Bone marrow (tissue), 2 donors: ENCODE results near the gene ADGRG3.

ENCODE experiments used
- DNase-seq, 2 donors: peaks; one replicate each; lab custom pipeline; 2025; lab: John Stamatoyannopoulos, UW

Gene ADGRG3

DNA sequence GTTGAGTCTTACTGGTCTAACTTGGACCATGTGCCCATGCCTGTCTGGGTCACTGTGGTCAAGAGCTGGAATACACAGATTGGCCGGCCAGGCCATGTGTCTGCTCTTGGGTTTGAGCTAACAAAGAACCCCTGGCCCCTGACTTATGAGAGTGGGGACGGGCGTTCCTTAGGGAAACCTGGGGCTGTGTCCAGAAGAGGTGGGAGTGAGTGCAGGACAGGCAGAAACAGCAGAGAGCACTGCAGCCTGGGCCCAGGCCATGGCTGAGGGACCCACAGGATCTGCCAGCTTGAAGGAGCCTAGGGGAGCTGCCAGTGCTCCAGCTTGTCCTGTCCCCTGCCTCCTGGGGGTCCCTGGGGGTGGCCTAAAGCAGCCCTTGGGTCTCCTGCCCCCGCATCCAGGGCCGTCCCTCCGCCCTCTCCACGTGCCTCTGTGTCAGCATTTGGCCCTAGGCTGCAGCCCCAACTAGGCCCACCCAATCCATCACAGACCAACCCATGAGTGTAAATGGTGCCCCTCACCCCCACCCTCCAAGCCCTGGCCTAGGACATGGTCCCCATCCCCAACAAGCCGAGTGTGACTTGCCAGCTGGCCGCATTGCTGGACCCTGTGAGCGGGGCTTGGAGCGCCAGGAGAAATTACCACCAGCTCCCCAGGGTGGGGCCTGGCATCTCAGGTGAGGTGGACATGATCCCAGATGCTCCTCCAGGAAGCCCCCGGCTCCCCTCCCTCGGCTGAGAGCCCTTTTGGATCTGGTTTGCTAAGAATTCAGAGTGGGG lies 14.0 kb downstream of the ADGRG3 start:
- no peak for DNase-seq

DNA sequence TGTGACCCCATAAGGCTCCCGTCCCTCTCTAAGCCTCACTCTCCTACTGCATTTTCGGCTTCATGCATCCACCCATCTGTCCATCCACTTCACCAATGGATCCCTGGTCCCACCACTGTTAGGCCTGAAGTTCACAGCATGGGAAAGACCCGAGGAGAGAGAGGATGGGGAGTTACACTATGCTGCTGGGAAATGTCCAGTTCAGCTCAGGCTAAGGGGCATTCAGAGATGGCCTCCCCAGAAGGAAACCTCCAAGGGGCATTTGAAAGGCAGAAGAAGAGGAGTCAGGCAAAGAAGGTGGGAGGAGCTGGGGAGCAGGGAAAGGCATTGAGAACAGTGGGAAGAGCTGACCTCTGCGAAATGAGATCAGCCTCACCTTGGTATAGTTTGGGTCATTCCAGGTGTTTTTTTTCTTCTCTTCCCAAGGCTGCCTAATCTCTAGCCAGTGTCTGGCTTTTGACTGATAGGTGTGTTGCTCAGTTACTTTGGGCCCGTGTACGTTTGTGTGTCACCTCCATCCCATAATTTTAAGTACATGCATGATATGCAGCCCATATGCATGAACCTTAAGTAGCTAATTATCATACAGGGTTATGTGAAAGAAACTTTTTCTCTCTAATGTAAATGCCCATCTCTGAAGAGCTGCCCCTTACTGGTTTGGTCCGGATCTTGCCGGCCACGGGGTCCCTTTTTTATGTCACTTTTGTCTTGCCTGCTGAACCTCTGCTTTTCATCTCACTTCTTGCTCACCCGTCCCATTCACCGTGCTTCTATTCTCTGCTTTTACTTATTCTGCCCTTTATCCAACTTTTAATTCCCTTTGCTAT lies 14.9 kb downstream of the ADGRG3 start:
- no peak for DNase-seq

DNA sequence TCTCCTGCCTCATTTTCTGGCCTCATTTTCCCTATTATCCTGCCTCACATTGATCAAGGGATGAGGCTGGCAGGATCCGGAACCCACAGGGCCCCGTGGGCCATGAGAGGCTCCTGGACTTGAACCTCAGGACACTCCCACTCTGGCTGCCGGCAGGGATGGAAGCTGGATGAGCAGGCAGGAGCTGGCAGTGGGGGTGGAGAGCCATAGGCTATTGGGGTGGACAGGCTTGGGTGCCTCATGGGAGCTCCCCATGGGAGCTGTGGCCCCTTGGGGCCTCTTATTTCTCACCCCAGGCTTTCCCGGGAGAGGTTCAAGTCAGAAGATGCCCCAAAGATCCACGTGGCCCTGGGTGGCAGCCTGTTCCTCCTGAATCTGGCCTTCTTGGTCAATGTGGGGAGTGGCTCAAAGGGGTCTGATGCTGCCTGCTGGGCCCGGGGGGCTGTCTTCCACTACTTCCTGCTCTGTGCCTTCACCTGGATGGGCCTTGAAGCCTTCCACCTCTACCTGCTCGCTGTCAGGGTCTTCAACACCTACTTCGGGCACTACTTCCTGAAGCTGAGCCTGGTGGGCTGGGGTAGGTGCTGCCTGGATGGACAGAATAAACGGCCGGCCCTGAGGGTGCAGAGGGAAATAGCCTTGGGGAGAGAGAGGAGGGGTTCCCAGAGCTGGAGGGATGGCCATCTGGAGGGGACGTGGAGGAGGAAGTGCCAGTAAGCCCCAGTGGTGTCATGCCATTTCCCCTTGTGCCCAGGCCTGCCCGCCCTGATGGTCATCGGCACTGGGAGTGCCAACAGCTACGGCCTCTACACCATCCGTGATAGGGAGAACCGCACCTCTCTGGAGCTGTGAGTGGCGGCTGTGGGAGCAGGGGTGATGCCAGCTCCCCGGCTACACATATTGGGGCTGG lies 15.8 kb downstream of the ADGRG3 start:
- DNase-seq, result no peak

DNA sequence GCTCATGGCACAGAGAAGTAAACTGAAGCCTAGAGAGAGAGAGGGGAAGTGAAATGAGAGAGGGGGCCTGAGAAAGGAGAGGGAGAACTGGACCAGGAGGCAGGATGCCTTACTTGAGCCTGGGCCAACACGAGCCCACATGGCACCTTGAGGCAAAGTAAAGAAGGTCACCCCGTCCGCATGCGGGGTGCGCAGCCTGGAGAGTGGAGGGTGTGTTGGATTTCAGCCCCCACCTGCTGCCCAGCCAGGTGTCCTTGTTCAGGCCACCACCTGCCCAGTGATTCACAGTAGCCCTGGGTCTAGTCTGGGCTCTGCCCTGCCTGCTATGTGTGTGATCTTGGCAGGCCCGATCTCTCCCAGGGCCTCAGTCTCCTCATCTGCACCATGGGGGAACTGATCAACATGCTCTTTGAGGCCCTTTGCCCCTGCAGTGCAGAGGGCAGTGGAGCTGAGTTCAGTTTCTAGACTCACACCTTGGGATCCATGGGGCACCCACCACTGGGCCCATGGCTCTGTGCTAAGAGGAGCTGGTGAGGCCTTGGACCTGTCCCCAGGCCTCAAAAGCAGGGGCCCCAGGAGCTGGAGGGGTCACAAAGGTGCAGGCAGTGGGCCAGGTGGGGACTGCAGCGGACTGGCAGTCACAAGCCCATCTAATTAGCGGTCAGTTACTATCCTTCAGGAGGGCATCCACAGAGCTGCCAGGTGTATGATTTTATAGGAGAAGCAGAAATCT lies 16.7 kb downstream of the ADGRG3 start:
- no peak for DNase-seq

DNA sequence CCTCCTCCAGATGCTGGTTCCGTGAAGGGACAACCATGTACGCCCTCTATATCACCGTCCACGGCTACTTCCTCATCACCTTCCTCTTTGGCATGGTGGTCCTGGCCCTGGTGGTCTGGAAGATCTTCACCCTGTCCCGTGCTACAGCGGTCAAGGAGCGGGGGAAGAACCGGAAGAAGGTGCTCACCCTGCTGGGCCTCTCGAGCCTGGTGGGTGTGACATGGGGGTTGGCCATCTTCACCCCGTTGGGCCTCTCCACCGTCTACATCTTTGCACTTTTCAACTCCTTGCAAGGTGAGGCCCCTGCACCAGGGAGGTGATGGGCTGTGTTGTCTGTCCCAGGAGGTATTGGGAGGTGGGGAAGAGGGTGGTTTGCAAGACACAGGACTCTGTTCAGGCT lies 17.5 kb downstream of the ADGRG3 start:
- DNase-seq, result no peak

DNA sequence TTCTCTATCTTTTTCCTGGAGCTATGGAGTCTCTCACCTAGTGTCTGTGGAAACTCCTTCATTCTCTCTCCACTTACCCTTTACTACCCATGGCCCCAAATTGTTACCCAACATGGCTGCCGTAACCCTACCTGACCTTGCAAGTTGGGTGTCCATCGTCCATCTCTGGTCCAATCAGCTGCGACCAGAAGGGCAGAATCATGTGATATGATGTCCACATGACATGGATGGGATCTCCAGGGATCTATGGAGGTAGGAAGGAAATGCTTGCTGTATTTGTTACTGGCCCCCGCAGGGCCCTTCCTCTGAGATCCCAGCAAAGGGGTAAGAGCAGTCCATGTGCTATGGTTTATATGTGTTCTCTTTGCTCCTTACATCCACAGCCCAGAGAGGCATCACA lies 18.5 kb downstream of the ADGRG3 start:
- no peak for DNase-seq

DNA sequence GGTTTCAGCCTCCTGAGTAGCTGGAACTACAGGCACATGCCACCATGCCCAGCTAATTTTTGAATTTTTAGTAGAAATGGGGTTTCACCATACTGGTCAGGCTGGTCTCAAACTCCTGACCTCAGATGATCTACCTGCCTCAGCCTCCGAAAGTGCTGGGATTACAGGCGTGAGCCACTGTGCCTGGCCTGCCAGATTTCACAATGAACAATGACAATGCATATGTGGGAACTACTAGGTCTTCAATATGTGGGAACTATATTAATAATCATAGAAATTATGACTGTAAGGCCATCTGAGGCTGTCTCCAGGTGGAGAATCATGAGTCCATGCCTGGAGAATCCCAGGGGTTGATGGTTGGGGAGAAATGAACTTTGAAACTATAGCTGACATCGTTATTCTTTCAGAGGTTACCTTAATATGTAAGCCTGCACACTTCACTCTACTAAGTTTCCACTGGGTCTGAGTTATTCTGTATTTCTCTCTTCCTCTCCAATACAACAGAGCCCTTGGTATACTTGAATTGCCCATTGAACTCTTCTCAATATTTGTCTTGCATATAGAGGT lies 19.3 kb downstream of the ADGRG3 start:
- DNase-seq, result no peak

DNA sequence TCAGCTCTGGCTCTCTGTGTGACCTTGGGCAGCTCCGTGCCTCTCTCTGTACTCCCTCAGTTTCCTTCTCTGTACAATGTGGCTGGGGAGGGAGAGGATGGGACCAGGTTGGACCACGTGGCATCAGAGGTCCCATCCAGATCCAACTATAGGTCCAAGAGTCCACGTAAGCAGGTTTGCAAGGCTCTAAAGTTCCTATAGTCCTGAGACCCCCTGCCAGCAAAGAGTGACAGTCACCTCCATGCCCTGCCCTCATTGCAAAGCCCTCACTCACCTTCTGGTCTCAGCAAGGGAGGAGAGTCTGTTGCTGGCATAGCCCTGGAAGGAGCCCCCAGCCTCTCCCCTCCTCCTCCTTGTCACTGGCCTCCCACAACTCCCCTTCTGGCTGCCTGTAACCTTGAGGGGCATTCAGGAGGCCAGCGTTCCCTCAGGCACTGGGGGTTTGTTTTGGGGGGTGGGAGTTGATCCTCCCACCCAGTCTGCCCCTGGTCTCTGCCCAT lies 20.4 kb downstream of the ADGRG3 start:
- no peak for DNase-seq

DNA sequence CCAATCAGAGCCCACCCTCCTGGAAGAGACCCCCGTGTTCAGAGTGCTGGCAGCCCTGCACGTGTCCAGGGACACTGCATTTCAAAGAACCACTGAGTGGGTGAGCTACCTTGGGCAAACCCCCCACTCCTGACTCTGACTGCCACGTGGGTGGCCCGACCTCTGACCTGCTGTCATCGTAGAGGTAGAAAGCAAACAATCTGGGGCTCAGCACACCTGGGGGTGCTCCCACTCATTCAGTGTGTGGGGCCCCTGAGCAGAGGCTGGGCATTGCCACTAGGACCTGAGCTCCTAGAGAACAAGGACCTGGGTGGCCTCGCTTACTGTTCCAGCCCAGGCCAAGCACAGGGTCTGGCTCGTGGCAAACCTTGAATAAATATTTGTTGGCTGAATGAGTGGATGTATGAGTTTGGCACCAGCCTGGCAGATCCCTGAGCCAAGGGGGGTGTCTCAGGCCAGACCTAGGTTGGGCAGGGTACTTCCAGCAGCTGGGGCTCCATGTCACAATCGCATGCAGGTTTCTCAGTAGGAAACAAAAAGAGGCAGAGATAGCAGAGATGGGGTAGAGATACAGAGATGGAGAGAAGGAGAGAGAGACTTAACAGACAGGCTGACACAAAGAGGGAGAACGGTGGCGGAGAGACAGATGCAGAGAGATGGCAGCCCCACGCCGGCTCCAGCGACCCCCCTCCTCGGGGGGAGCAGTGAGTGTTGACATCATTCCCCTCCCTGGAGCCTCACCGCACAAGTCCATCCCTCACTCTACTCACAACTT lies 21.1 kb downstream of the ADGRG3 start:
- DNase-seq, result no peak

DNA sequence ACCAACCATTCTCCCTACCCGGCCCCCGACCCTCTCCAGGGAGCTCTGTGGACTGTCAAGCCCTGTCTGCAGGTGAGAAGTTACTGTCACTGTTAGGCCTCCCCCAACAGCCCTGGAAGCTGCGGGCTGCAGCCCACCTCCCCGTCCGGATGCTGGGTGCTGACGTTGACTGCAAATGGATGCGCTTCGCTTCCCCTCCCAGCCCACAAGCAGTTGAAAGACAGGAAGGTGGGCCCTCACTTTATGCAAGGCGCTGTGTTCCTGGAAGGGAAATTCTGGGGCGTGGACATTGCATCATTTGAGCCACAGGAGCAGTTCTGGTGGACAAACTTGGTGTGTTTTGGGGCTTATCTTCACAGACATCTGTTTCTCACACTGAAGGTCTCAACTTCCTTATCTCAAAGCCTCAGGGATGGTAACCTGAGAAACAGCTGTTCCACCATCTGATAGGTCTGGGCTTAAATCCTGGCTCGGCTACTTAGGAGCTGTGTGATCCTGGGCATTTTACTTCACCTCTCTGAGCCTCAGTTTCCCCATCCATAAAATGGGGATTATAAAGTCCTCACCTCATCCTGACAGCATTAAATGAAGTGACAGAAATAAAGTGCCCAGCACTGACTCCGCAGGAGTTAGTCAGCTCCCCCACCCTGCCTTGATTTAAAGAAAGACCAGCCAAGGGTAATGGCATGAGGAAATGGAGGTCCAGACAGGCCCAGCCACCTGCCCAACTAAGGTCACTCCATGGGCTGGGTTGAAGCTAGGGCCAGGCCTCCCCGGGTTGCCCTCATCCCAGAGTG lies 21.9 kb downstream of the ADGRG3 start:
- DNase-seq, result peak; percentile 25 to 96

DNA sequence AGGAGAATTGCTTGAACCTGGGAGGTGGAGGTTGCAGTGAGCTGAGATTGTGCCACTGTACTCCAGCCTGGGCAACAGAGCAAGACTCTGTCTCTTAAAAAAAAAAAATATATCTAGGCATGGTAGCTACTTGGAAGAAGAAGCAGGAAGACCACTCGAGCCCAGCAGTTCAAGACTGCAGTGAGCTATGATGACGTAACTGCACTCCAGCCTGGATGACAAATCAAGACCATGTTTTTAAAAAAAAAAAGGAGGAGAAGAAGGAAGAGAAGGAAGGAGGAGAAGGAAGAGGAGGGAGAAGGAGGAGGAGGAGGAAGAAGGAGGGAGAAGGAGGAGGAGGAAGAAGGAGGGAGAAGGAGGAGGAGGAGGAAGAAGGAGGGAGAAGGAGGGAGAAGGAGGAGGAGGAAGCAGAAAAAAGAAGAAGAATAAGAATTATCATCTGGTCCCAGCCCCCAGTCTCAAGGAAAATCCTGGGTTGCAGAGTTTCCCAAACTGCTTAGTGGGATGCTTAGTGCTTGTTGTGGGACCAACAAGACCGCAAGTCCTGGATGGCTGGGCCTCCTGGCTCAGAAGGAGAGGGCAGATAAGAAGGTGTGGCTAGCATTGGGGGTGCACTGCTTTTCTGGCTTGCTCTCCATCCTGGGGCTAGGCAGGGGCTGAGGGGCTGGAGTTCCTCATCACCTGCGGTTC lies 22.8 kb downstream of the ADGRG3 start:
- DNase-seq, result no peak

DNA sequence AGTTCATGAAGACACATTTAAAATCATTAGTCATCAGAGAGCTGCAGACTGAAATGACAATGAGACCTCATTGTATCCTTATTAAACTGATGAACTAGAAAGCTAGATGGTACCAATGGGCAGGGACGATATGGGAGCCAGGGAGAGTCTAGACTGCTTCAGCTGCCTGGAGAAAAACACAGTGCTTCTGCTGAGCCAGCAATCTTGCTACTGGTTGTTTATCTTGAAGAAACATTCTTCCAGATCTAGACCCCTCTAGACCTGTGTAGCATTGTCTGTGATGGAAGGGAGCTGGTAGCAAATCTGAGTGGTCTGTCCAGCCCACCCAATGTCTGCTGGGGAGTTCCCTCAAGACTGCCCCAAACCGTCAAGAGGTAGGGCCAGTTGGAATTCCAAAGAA lies 24.5 kb downstream of the ADGRG3 start:
- DNase-seq, result no peak

DNA sequence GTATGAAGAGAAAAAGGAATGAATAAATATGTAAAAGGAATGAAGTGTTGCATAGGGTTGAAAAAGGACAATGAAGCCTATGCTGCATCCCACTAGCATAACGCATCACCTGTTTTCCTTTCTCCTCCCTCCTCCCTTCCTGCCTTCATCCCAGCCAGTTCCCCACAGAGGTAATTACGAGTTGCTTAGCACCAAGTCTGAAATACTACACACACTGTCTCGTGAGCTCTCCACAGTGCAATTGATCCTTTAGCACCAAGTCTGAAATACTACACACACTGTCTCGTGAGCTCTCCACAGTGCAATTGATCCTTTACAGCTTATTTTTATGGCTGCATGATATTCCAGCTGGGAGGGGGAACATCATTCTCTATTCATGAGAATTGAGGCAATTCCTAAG lies 25.4 kb downstream of the ADGRG3 start:
- DNase-seq, result no peak

DNA sequence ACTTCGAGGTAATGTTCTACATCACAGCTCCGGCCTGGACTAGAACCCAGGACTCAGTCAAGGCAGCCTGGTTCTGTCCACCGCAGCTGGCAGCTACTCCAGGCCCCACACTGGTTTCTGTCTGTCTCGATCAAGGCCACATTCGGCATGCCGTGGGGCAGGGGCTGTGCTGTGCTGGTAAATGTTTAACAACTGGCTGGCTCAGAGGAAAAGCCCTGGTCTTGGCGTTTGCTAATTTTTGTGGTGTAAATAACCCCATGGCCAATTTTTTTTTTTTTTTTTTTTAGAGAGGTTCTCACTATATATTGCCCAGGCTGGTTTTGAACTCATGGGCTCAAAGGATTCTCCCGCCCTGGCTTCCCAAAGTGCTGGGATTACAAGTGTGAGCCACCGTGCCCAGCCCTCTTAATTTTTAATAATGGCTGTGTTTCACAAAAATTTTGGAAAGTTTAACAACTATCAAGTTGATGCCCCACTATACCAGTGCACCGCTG lies 26.2 kb downstream of the ADGRG3 start:
- no peak for DNase-seq

DNA sequence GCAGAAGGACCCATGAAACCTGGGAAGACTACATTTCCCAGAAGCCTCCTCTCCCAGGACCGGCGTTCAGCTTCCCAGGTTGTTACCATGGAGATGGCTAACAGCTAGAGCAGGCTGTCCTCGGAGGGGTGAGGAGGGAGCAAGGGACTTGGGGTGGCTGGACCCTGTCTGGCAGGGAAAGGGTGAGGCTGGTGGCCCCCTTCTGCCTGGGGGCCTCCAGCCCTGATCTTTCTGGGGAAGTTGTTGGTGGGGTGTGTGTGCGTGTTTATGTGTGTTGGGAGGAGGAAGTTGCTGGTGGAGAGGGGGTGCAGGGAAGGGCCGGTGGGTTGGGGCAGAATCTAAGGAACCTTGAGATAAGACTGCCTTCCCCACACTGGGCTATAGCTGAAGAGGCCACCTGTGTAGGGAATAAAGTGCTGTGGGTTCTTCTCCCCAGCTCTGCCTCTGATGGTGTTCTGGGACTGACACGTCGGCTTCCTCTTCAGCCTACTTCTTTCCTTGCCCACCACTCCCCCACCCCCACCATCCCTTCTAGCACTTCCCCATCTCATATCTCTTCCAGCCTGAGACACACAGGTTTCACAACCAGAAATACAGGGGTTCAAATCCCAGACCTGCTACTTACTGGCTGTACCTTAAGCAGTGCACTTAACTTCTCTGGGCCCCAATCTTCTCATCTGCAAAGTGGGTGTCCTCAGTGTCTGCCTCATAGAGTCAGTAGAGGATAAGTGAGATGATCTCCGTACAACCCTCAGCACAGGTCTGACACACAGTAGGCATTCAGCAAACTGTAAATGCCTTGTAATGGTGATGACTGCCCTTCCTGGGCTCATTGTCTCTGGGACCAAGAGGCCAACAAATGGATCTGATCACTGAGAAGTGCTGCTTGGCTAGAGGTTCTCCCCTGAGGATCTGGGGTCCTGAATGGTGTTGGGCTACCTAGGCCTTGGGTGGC lies 26.9 kb downstream of the ADGRG3 start, which contains the start of gene DRC7:
Gene DRC7, plus strand, starts transcription at position 82 of the 955 bp plus-strand sequence. CDS start 3,144 bp downstream, outside the sequence.
- peak; percentile 43 to 91 for DNase-seq

DNA sequence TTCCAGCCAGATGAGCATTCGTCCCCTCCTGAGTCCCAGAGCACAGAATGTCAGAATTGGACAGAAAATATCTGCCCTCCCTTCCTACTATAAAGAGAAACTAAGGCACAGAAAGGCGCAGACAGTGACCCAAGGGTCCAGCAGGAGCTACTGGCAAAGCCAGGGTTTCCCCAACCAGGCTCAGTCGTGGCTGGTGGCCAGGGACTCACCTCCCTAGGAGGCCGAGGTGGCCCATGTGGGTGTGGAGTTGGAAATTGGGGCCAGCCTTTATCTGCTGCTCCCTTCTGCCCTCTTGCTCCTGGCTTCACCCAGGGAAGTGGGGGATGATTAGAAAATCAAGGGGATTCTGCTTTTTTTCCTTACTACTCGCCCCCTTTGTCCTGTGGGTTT lies 27.6 kb downstream of the ADGRG3 start:
- DNase-seq, result no peak

DNA sequence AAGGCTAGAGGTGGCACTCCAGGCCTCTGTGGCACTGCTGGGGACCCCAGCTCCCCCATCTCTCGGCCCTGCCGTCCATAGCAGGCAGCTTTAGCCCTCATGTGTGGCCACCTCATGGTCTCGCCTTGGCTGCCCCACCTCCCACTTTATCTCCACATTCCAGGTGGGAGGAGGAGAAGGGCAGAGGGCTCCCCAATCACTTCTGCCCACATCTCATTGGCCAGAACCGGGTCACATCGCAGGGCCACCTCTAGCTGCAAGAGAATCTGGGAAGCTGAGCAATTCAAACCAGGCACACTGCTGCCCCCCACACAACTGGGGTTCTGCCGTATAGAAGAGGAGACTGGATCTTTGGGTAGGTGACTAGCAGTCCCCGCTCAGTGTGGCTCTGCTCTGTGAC lies 28.1 kb downstream of the ADGRG3 start:
- DNase-seq, result no peak
